GM21515 (cell line): ENCODE measurements around the gene SSB.
A peak's percentile ranks its signal among the peaks of the same experiment; 100 is the strongest.
"Not testable (repeated sequence)": the region's sequence is repeated elsewhere in the genome, so short reads cannot be mapped to it uniquely, and the experiment has no call there.

Experiments used
- ATAC-seq: cut with Tn5 transposase; IDR thresholded peaks from one replicate; pipeline ENCODE4 v1.9.1; 2021; ENCODE audit not compliant: unreplicated experiment

SSB gene

GRCh38 chr2:169781249-169782013 is 17.2 kb upstream of the SSB start:
- no peak for ATAC-seq

DNA sequence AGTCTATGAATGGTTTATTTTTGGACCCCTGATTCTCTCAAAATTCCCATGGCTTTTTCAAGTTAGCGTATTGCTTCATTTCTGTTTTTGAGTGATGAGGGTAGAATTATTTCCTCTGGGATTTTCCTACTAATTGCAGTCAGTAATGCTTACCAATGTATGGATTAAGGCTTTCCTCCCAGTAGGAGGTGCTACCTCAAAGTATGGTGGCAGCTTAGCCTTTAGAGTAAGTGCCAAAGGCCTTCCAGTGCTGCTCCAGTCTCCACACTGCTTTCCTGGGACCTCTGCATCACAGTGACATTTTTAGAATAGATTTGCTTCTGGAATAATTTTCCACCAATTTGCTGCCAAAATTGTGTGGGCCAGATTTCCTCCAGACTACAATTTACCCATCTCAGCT is 16.2 kb upstream of the SSB start:
- ATAC-seq = no peak

DNA sequence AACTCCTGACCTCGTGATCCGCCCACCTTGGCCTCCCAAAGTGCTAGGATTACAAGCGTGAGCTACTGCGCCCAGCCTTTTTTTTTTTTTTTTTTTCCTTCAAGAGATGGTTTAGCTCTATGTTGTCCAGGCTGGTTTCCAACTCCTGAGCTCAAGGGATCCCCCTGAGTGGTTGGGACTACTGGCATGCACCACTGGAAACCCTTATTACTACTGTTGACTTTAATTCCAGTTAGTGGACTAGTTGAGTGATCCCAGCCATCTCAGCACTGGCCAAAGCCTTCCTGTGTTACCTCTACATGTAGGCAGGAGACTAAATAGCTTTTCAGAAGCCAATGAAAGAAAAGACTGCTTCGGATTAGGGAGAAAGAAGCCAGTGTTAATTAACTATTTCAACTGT is 8.1 kb upstream of the SSB start:
- ATAC-seq = no peak

DNA sequence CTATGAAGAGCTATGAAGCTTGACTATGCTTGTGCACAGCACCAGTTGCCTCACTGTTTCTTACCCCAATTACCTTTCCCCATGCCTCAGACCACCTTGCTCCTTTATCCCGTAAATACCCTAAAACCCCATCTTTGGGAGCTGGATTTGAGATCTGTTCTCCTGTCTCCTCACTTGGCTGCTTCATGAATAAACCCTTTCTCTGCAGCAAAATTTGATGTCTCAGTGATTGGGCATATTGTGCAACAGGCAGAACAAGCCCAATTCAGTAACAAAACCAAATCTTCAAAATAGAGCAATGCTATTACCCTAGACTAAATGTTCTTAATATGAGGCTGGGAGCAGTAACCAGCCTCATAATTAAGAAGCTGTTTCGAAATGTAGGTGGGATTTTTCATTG is 3.5 kb upstream of the SSB start:
- ATAC-seq = no peak

DNA sequence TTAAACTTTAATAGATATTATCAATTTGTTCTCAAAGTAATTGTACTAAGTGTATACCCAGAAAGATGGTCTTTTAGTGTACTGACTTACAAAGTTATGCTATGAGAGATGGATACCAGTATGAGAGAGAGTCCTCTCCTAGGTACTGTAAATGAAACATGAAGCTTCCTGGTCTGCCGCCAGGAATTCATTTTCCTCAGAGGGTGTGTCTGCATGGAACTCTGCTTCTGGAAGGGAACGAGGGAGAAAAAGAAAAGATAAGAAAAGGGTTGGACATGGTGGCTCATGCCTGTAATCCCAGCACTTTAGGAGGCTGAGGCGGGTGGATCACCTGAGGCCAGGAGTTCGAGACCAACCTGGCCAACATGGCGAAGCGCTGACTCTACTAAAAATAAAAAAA is 2.2 kb upstream of the SSB start:
- ATAC-seq = no peak

- no peak for ATAC-seq
These were observed 1.1 kb upstream of the SSB start for GRCh38 chr2:169797601-169798000.

DNA sequence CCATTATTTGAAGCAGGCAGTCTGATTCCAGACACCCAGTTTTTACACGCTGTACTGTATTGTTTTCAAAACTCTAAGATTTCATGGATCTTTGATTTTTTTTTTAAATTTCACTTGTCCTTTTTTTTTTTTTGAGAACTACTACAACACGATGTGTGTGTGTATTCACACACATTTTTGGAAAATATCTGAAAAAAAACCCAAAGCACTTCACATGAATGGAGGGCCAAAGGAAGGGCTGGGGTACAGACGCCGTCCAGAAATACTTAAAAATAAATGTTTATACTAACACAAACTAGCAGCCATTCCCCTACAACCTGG is 314 bp upstream of the SSB start:
- no peak for ATAC-seq

- no peak for ATAC-seq
These were observed 4.8 kb downstream of the SSB start for GRCh38 chr2:169803480-169803879.

- no peak for ATAC-seq
These were observed 7.9 kb downstream of the SSB start for GRCh38 chr2:169806586-169806985.

GRCh38 chr2:169808221-169808620 is 9.6 kb downstream of the SSB start:
- no peak for ATAC-seq

DNA sequence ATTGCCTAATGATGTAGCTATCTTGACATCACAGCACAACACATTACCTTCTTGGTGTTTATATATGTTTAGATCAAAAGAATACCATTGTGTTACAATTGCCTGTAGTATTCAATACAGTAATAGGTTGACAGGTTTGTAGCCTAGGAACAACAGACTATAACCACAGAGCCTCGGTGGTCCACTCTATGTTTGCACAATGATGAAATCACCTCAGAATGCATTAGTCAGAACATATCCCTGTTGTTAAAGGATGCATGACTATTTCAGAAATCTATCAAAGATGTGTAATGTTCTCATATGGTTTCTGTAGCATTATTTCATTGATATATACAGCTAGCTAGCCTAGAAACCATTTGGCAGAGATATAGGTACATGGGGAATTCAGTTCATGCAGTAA is 17.2 kb downstream of the SSB start:
- no peak for ATAC-seq

DNA sequence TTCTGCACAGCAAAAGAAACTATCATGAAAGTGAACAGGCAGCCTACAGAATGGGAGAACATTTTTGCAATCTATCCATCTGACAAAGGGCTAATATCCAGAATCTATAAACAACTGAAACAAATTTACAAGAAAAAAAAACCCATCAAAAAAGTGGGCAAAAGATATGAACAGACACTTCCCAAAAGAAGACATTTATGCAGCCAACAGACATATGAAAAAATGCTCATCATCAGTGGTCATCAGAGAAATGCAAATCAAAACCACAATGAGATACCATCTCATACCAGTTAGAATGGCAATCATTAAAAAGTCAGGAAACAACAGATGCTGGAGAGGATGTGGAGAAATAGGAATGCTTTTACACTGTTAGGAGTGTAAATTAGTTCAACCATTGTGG is 18.3 kb downstream of the SSB start:
- ATAC-seq = not testable (repeated sequence)

DNA sequence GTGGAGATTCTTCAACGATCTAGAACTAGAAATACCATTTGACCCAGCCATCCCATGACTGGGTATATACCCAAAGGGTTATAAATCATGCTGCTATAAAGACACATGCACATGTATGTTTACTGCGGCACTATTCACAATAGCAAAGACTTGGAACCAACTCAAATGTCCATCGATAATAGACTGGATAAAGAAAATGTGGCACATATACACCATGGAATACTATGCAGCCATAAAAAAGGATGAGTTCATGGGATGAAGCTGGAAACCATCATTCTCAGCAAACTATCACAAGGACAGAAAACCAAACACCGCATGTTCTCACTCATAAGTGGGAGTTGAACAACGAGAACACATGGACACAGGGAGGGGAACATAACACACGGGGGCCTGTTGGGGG is 18.7 kb downstream of the SSB start:
- not testable (repeated sequence) for ATAC-seq

- ATAC-seq = no peak
These were observed 19.6 kb downstream of the SSB start for GRCh38 chr2:169818241-169818640.

DNA sequence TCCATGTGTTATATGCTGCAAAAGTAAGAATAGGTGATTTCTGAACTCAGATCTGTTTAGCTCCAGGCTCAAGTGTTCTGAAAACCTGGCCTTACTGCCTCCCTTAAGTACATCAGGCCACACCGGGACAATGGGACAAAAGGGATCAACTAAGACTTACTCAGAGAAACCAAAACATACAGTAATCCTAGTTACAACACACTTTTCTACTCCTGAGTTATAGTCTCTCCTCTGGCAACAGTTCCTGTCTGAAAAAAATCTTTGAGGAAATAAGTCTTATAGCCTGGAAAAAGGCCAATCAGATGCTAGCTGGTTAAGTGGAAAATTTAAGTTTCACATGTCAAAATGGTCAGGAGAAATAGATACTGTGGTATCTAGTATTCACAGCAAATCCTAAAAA is 20.4 kb downstream of the SSB start:
- ATAC-seq = no peak

- ATAC-seq = not testable (repeated sequence)
These were observed 21.4 kb downstream of the SSB start for GRCh38 chr2:169820101-169820500.

DNA sequence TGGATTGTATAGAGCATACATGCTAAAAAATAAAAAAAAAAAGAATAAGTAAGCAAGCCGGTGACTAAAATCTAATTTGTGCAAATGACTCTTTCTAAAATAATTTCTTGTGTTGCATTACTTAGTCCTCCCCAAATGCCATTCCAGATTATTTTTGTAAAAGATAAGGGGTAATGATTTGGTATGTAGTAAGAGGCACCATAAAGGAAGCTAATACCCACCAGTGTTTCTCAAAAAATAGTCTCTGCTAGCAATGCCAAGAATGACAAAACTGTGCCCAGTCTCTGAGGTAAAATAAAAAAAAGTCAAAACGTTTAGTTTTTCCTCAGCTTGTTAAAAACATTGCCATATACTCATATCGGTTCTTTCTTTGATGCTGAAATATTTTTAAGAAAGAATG is 23.4 kb downstream of the SSB start:
- no peak for ATAC-seq

GRCh38 chr2:169822785-169823392 is 24.2 kb downstream of the SSB start:
- no peak for ATAC-seq

- no peak for ATAC-seq
These were observed 25.3 kb downstream of the SSB start for GRCh38 chr2:169823996-169824372.

GRCh38 chr2:169824373-169825333 is 26.0 kb downstream of the SSB start, which contains the start of gene METTL5:
METTL5 (minus strand) TSS chr2:169824905; CDS start chr2:169824597, 308 bp downstream.
- peak; percentile 69 for ATAC-seq

DNA sequence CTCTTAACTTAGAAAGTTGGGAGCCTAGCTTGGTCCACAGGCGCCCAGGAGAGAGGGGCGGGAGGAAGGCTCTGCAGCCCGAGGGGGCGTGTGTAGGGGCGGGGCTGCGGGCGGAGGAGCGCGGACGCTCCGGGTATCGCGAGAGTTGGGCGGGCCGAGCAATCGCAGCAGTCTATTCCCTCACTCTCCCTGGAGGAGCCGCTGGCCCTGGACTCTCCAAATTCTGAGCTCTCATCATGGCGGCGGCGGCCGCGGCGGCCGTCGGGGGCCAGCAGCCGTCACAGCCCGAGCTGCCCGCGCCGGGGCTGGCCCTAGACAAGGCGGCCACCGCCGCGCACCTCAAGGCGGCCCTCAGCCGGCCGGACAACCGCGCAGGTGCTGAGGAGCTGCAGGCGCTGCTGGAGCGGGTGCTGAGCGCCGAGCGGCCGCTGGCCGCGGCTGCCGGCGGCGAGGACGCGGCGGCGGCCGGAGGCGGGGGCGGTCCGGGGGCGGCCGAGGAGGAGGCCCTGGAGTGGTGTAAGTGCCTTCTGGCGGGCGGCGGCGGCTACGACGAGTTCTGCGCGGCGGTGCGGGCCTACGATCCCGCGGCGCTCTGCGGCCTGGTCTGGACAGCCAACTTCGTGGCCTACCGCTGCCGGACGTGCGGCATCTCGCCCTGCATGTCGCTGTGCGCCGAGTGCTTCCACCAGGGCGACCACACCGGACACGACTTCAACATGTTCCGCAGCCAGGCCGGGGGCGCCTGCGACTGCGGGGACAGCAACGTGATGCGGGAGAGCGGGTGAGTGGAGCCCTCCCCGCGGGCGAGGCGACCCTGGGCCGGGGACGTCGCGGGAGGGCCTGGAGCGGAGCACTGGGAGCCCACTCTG is 28.8 kb downstream of the SSB start, which contains the start of gene UBR3:
TSS of gene UBR3 (plus strand) at position 183 of the 869 bp plus-strand sequence. CDS start at position 237, 54 bp downstream.
- ATAC-seq = peak; percentile 83
